Mesenchymal stem cell (in vitro differentiated cells and primary cell): ENCODE data around the gene RERE.
"Not testable (repeated sequence)": the region's sequence is repeated elsewhere in the genome, so short reads cannot be mapped to it uniquely, and the experiment has no call there.

ENCODE experiments used
- DNase-seq: peaks from one replicate; pipeline ENCODE4 v3.0.0-alpha.2; 2013
- H2AFZ ChIP-seq: one replicate; pipeline ENCODE4 v1.6.1; 2013; ENCODE audit warnings: low read depth, mild to moderate bottlenecking, control low read depth, inconsistent platforms, low read length, moderate library complexity
- H2AK5ac ChIP-seq: 2 replicates; pipeline ENCODE4 v1.6.1; 2013; ENCODE audit warnings: low read length, moderate library complexity, mild to moderate bottlenecking, inconsistent platforms; ENCODE audit not compliant: severe bottlenecking
- H2BK120ac ChIP-seq: one replicate; pipeline ENCODE4 v1.6.1; 2013; ENCODE audit warnings: low read depth, mild to moderate bottlenecking, inconsistent platforms, low read length, moderate library complexity
- H2BK12ac ChIP-seq, 2 experiments: one replicate each; pipeline ENCODE4 v1.6.1; 2013; ENCODE audit warnings: inconsistent platforms in 2 of 2, low read length in 2 of 2, mild to moderate bottlenecking in 2 of 2, moderate library complexity in 2 of 2, control low read depth in 1 of 2
- H2BK15ac ChIP-seq: one replicate; pipeline ENCODE4 v1.6.1; 2013; ENCODE audit warnings: mild to moderate bottlenecking, low read depth, inconsistent platforms; ENCODE audit not compliant: poor library complexity, severe bottlenecking
- H2BK5ac ChIP-seq: 2 replicates; pipeline ENCODE4 v1.6.1; 2013; ENCODE audit warnings: low read depth, mild to moderate bottlenecking, low read length, control low read depth, inconsistent platforms; ENCODE audit not compliant: poor library complexity, severe bottlenecking
- H3K14ac ChIP-seq, 2 experiments: one replicate each; pipeline ENCODE4 v1.6.1; 2013; ENCODE audit warnings: inconsistent platforms in 2 of 2, low read length in 2 of 2, control low read depth in 1 of 2, mild to moderate bottlenecking in 1 of 2, moderate library complexity in 1 of 2
- H3K18ac ChIP-seq, 2 experiments: one replicate each; pipeline ENCODE4 v1.6.1; 2013; ENCODE audit warnings: inconsistent platforms in 2 of 2, low read length in 2 of 2, control low read depth in 1 of 2, low read depth in 1 of 2, mild to moderate bottlenecking in 1 of 2
- H3K23ac ChIP-seq, 2 experiments: one replicate each; pipeline ENCODE4 v1.6.1; 2013; ENCODE audit warnings: inconsistent platforms in 2 of 2, low read length in 2 of 2, mild to moderate bottlenecking in 2 of 2, moderate library complexity in 2 of 2, control low read depth in 1 of 2
- H3K27ac ChIP-seq: 2 replicates; pipeline ENCODE4 v1.5.1; 2013; ENCODE audit warnings: mild to moderate bottlenecking, moderate library complexity, low read length, control low read depth, inconsistent platforms; ENCODE audit not compliant: poor library complexity, severe bottlenecking
- H3K27me3 ChIP-seq, 2 experiments: 2 replicates each; pipeline versions ENCODE4 v1.6.1 to v1.7.0; 2013; ENCODE audit warnings: low read length in 2 of 2, mild to moderate bottlenecking in 2 of 2, moderate library complexity in 2 of 2, control low read depth in 1 of 2, inconsistent platforms in 1 of 2; ENCODE audit not compliant: control insufficient read depth in 1 of 2, insufficient read depth in 1 of 2
- H3K36me3 ChIP-seq, 2 experiments: 2 replicates each; pipeline versions ENCODE4 v1.6.1 to v1.7.0; 2013; ENCODE audit warnings: low read length in 2 of 2, control low read depth in 1 of 2, inconsistent platforms in 1 of 2, low read depth in 1 of 2, mild to moderate bottlenecking in 1 of 2; ENCODE audit not compliant: insufficient read depth in 2 of 2, control insufficient read depth in 1 of 2
- H3K4ac ChIP-seq, 2 experiments: one replicate each; pipeline ENCODE4 v1.6.1; 2013; ENCODE audit warnings: inconsistent platforms in 2 of 2, low read length in 2 of 2, mild to moderate bottlenecking in 2 of 2, moderate library complexity in 2 of 2, control low read depth in 1 of 2, low read depth in 1 of 2
- H3K4me1 ChIP-seq: 2 replicates; pipeline ENCODE4 v1.6.1; 2013; ENCODE audit warnings: low read depth, low read length, control low read depth; ENCODE audit not compliant: control insufficient read depth, insufficient read depth
- H3K4me2 ChIP-seq: 2 replicates; pipeline ENCODE4 v1.6.1; 2013; ENCODE audit warnings: low read length, mild to moderate bottlenecking, inconsistent platforms; ENCODE audit not compliant: poor library complexity, severe bottlenecking
- H3K4me3 ChIP-seq, 2 experiments: 2 replicates each; pipeline versions ENCODE4 v1.5.1 to v1.7.0; 2013; ENCODE audit warnings: low read length in 2 of 2, mild to moderate bottlenecking in 2 of 2, control low read depth in 1 of 2, low read depth in 1 of 2; ENCODE audit not compliant: insufficient read depth in 1 of 2
- H3K79me1 ChIP-seq: replicated peaks from 2 replicates; pipeline ENCODE4 v1.6.1; 2013; ENCODE audit warnings: mild to moderate bottlenecking, control low read depth, low read length, inconsistent platforms; ENCODE audit not compliant: poor library complexity, severe bottlenecking
- H3K9ac ChIP-seq: 2 replicates; pipeline ENCODE4 v1.7.0; 2013; ENCODE audit warnings: mild to moderate bottlenecking, low read length, moderate library complexity
- H3K9me3 ChIP-seq: 2 replicates; pipeline ENCODE4 v1.7.0; 2013; ENCODE audit warnings: mild to moderate bottlenecking, low read length; ENCODE audit not compliant: control insufficient read depth
- H4K8ac ChIP-seq: one replicate; pipeline ENCODE4 v1.6.1; 2013; ENCODE audit warnings: inconsistent platforms, mild to moderate bottlenecking, low read length, moderate library complexity
- H4K91ac ChIP-seq: one replicate; pipeline ENCODE4 v1.6.1; 2013; ENCODE audit warnings: mild to moderate bottlenecking, low read length, inconsistent platforms
- WGBS: methylation state at CpG from one replicate; pipeline ENCODE4 v1.1.7; 2013; ENCODE audit warnings: mixed read lengths; 5-methylcytosine and 5-hydroxymethylcytosine counted together

The RERE gene

GRCh38 chr1:8698012-8698630 is 119.3 kb downstream of the RERE start:
- no peak overlapping the region for H3K4me2 ChIP-seq
- peaks cover 3% of the 10 kb centered on the region for H3K79me1 ChIP-seq
- H3K27ac ChIP-seq: no peak overlapping the region
- H3K14ac ChIP-seq: no peak overlapping the region
- 70% methylated on average over 1 of the region's 3 CpGs for WGBS
- H3K9ac ChIP-seq: no peak overlapping the region
- no peak overlapping the region for H3K4me3 ChIP-seq
- no peak overlapping the region for H2BK15ac ChIP-seq
- no peak overlapping the region for H3K18ac ChIP-seq
- no peak overlapping the region for H2BK12ac ChIP-seq
- no peak overlapping the region for H2AFZ ChIP-seq
- DNase-seq: no peak
- no peak overlapping the region for H4K91ac ChIP-seq
- no peak overlapping the region for H3K23ac ChIP-seq
- H2AK5ac ChIP-seq: no peak overlapping the region
- no peak overlapping the region for H2BK5ac ChIP-seq
- no peaks in the 10 kb centered on the region for H3K36me3 ChIP-seq
- H3K9me3 ChIP-seq: no peaks in the 10 kb centered on the region
- no peak overlapping the region for H4K8ac ChIP-seq
- H3K4ac ChIP-seq: no peak overlapping the region
- H3K27me3 ChIP-seq: no peaks in the 10 kb centered on the region
- peaks cover 2% of the 10 kb centered on the region for H3K4me1 ChIP-seq
- no peak overlapping the region for H2BK120ac ChIP-seq

GRCh38 chr1:8695442-8695841 is 122.0 kb downstream of the RERE start:
- H2AFZ ChIP-seq, H3K18ac ChIP-seq, H3K9ac ChIP-seq, DNase-seq, H3K4ac ChIP-seq, H2BK15ac ChIP-seq, H4K8ac ChIP-seq, H3K36me3 ChIP-seq, H4K91ac ChIP-seq, H3K9me3 ChIP-seq, H2BK5ac ChIP-seq, H2AK5ac ChIP-seq, H3K14ac ChIP-seq, H3K27me3 ChIP-seq, H3K4me3 ChIP-seq, H2BK12ac ChIP-seq, H3K4me2 ChIP-seq, H3K79me1 ChIP-seq, H3K23ac ChIP-seq, H3K4me1 ChIP-seq, H2BK120ac ChIP-seq, H3K27ac ChIP-seq: not testable (repeated sequence)
- WGBS: 97% methylated on average over 4 of the region's 4 CpGs

GRCh38 chr1:8693107-8693506 is 124.3 kb downstream of the RERE start:
- H3K18ac ChIP-seq: no peak overlapping the region
- H2BK5ac ChIP-seq: no peak overlapping the region
- no peak overlapping the region for H3K27ac ChIP-seq
- WGBS: 99% methylated on average over 2 of the region's 3 CpGs
- DNase-seq: no peak
- no peak overlapping the region for H3K23ac ChIP-seq
- H3K36me3 ChIP-seq: no peaks in the 10 kb centered on the region
- no peaks in the 10 kb centered on the region for H3K27me3 ChIP-seq
- H4K91ac ChIP-seq: no peak overlapping the region
- no peaks in the 10 kb centered on the region for H3K9me3 ChIP-seq
- H2BK15ac ChIP-seq: no peak overlapping the region
- H2BK12ac ChIP-seq: no peak overlapping the region
- H3K4me3 ChIP-seq: no peak overlapping the region
- no peak overlapping the region for H3K9ac ChIP-seq
- H3K79me1 ChIP-seq: peaks cover 7% of the 10 kb centered on the region
- no peak overlapping the region for H3K4ac ChIP-seq
- no peak overlapping the region for H3K14ac ChIP-seq
- H3K4me2 ChIP-seq: no peak overlapping the region
- H3K4me1 ChIP-seq: no peaks in the 10 kb centered on the region
- no peak overlapping the region for H4K8ac ChIP-seq
- no peak overlapping the region for H2AFZ ChIP-seq
- H2BK120ac ChIP-seq: no peak overlapping the region
- H2AK5ac ChIP-seq: no peak overlapping the region

- Histone ChIP-seq H3K18ac (no peak overlapping the region), H3K4me3 (no peak overlapping the region), H4K91ac (no peak overlapping the region), H4K8ac (no peak overlapping the region), H3K9me3 (no peaks in the 10 kb centered on the region), H2BK120ac (no peak overlapping the region), H3K36me3 (no peaks in the 10 kb centered on the region), H3K27me3 (no peaks in the 10 kb centered on the region), H3K9ac (no peak overlapping the region), H2BK5ac (no peak overlapping the region), H2BK15ac (no peak overlapping the region), H3K14ac (no peak overlapping the region), H2AK5ac (no peak overlapping the region), H3K4ac (no peak overlapping the region), H3K4me2 (no peak overlapping the region), H3K79me1 (peaks cover 9% of the 10 kb centered on the region), H2BK12ac (no peak overlapping the region), H3K23ac (no peak overlapping the region), H3K4me1 (peaks cover 2% of the 10 kb centered on the region), H2AFZ (no peak overlapping the region), H3K27ac (no peak overlapping the region)
- no peak for DNase-seq
- WGBS: 100% methylated on average over 1 of the region's 1 CpG
Observed at GRCh38 chr1:8691662-8692061, 125.8 kb downstream of the RERE start.
